Measurements from ENCODE around the gene TBXAS1. TPM values are rescaled to one million over a fixed set of nuclear protein-coding genes. Genes with fewer than 3 reads are reported as not detected.

TBXAS1 gene
- total RNA-seq, 4 donors from 2014 or later = 0.41 to 5.2 (median 3.3) TPM

GRCh38 chr7:139981511-139981895 is 152.4 kb downstream of the TBXAS1 start:
- TF ChIP-seq CTCF (IDR thresholded peaks at IDR 0.05 in 4 of 5, conservative IDR thresholded peaks at IDR 0.05 in 1 of 5) (no peak), POLR2A (IDR thresholded peaks at IDR 0.05) (no peak)
- in situ Hi-C loops (cut with MboI; ENCODE audit: low sequenced_read_pairs in 4 of 4) (no loop called here), intact Hi-C loops (cut with DNase I; ENCODE audit: low total_unique reads) (no loop called here)
- ATAC-seq (no peak), DNase-seq (no peak)
- Histone ChIP-seq H3K4me3 (no peak overlapping the region), H3K9me3 (no peaks in the 10 kb centered on the region), H3K4me1 (no peaks in the 10 kb centered on the region), H3K36me3 (no peaks in the 10 kb centered on the region), H3K27me3 (peaks cover 0 to 5% (median 0%) of the 10 kb centered on the region in 3 donors), H3K27ac (no peak overlapping the region)

GRCh38 chr7:139982927-139983920 is 154.2 kb downstream of the TBXAS1 start:
- Histone ChIP-seq H3K27me3 (peaks cover 0 to 5% (median 0%) of the 10 kb centered on the region in 3 donors), H3K4me3 (no peak overlapping the region), H3K36me3 (no peaks in the 10 kb centered on the region), H3K4me1 (no peaks in the 10 kb centered on the region), H3K27ac (no peak overlapping the region), H3K9me3 (no peaks in the 10 kb centered on the region)
- intact Hi-C loops (cut with DNase I; ENCODE audit: low total_unique reads) (no loop called here), in situ Hi-C loops (cut with MboI; ENCODE audit: low sequenced_read_pairs in 4 of 4) (no loop called here)
- ATAC-seq = no peak
- DNase-seq = no peak
- TF ChIP-seq CTCF (IDR thresholded peaks at IDR 0.05 in 4 of 5, conservative IDR thresholded peaks at IDR 0.05 in 1 of 5) (no peak), POLR2A (IDR thresholded peaks at IDR 0.05) (no peak)

- H3K27me3 ChIP-seq = peaks cover 0 to 5% (median 0%) of the 10 kb centered on the region in 3 donors
- no peaks in the 10 kb centered on the region for H3K36me3 ChIP-seq
- H3K4me1 ChIP-seq = no peaks in the 10 kb centered on the region
- in situ Hi-C loops (cut with MboI; ENCODE audit: low sequenced_read_pairs in 4 of 4) = no loop called here
- no peak overlapping the region for H3K27ac ChIP-seq
- H3K4me3 ChIP-seq = no peak overlapping the region
- DNase-seq (no peak), ATAC-seq (no peak)
- intact Hi-C loops (cut with DNase I; ENCODE audit: low total_unique reads) = no loop called here
- no peak for TF ChIP-seq CTCF (IDR thresholded peaks at IDR 0.05 in 4 of 5, conservative IDR thresholded peaks at IDR 0.05 in 1 of 5)
- TF ChIP-seq POLR2A (IDR thresholded peaks at IDR 0.05) = no peak
- H3K9me3 ChIP-seq = no peaks in the 10 kb centered on the region
These were observed 155.8 kb downstream of the TBXAS1 start for GRCh38 chr7:139984642-139985539.

GRCh38 chr7:139985811-139986210 is 156.7 kb downstream of the TBXAS1 start:
- Histone ChIP-seq H3K36me3 (no peaks in the 10 kb centered on the region), H3K9me3 (no peaks in the 10 kb centered on the region), H3K4me3 (no peak overlapping the region), H3K27me3 (peaks cover 0 to 5% (median 0%) of the 10 kb centered on the region in 3 donors), H3K27ac (no peak overlapping the region), H3K4me1 (no peaks in the 10 kb centered on the region)
- intact Hi-C loops (cut with DNase I; ENCODE audit: low total_unique reads) (no loop called here), in situ Hi-C loops (cut with MboI; ENCODE audit: low sequenced_read_pairs in 4 of 4) (no loop called here)
- no peak for TF ChIP-seq CTCF (IDR thresholded peaks at IDR 0.05 in 4 of 5, conservative IDR thresholded peaks at IDR 0.05 in 1 of 5)
- no peak for TF ChIP-seq POLR2A (IDR thresholded peaks at IDR 0.05)
- no peak for ATAC-seq
- no peak for DNase-seq

Measured in gastrocnemius medialis (tissue), 4 donors.